ENCODE data around the gene WIPI1.

DNA sequence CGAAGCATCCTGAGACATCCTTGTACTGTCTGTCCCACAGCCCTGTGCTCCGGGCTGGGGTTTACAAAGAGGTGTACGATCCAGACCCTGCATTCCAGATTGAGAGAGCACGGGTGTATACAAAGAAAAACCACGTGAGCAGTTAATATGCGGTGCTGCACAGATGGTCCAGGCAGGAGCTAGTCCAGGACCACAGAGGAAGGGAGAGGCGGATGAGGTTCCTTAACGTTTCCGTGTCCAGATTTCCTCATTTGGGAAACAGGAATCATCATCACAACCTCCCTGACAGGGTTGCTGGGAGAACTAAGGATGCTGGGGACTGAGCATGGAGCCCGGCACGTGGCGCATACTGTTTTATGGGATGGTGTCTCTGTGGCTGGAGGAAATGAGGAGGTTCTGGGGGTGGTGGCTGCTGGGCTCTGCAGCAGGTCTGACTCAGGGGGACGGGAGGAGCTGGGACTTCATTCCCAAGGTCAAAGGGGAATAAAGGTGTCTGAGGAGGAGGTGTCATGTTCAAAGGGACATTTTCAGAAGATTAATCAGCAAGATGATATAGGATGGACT is 26.2 kb downstream of the WIPI1 start:
- no peak for TF ChIP-seq POLR2AphosphoS5 (IDR thresholded peaks at IDR 0.05)
- TF ChIP-seq, protein P1, sequence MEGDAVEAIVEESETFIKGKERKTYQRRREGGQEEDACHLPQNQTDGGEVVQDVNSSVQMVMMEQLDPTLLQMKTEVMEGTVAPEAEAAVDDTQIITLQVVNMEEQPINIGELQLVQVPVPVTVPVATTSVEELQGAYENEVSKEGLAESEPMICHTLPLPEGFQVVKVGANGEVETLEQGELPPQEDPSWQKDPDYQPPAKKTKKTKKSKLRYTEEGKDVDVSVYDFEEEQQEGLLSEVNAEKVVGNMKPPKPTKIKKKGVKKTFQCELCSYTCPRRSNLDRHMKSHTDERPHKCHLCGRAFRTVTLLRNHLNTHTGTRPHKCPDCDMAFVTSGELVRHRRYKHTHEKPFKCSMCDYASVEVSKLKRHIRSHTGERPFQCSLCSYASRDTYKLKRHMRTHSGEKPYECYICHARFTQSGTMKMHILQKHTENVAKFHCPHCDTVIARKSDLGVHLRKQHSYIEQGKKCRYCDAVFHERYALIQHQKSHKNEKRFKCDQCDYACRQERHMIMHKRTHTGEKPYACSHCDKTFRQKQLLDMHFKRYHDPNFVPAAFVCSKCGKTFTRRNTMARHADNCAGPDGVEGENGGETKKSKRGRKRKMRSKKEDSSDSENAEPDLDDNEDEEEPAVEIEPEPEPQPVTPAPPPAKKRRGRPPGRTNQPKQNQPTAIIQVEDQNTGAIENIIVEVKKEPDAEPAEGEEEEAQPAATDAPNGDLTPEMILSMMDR (IDR thresholded peaks at IDR 0.05): no peak
- no peak for TF ChIP-seq POLR2A (IDR thresholded peaks at IDR 0.05; ENCODE audit: low read depth)
